ENCODE measurements around the gene IQSEC1.
"Not testable (repeated sequence)": the region's sequence is repeated elsewhere in the genome, so short reads cannot be mapped to it uniquely, and the experiment has no call there.

Gene IQSEC1

GRCh38 chr3:12866836-12867235, 206.4 kb downstream of the IQSEC1 start:
- no peak overlapping the region for H3K4me2 ChIP-seq
- H3K36me3 ChIP-seq: 0 out of 22 replicates have a peak, but pooled peaks cover 0 to 4% (median 0%) of the 10 kb centered on the region in 11 experiments
- no peak for TF ChIP-seq Cebpa-rat (IDR thresholded peaks at IDR 0.05)
- H4K20me1 ChIP-seq: peaks cover 0 to 10% (median 0%) of the 10 kb centered on the region in 11 experiments; a peak in 2 of 22 replicates
- H3K9me3 ChIP-seq (replicated peaks in 1 of 11): peaks cover 20 to 31% (median 25%) of the 10 kb centered on the region in 11 experiments
- no peak overlapping the region for H3K27ac ChIP-seq
- H3K4me3 ChIP-seq: no peak overlapping the region
- no peak overlapping the region for H3K9ac ChIP-seq
- H3K27me3 ChIP-seq: peaks cover 0 to 12% (median 0%) of the 10 kb centered on the region in 11 experiments; a peak in 5 of 22 replicates
- H3K4me1 ChIP-seq: peaks cover 8 to 47% (median 27%) of the 10 kb centered on the region in 10 experiments

GRCh38 chr3:12865271-12865670, 208.0 kb downstream of the IQSEC1 start:
- Histone ChIP-seq H3K36me3 (0 out of 22 replicates have a peak, but pooled peaks cover 0 to 4% (median 0%) of the 10 kb centered on the region in 11 experiments), H3K9me3 (replicated peaks in 1 of 11) (peaks cover 20 to 31% (median 25%) of the 10 kb centered on the region in 11 experiments), H3K27me3 (peaks cover 0 to 12% (median 0%) of the 10 kb centered on the region in 11 experiments; a peak in 4 of 22 replicates), H3K4me1 (peaks cover 8 to 49% (median 32%) of the 10 kb centered on the region in 10 experiments), H3K4me3 (no peak overlapping the region), H3K27ac (no peak overlapping the region), H3K4me2 (no peak overlapping the region), H4K20me1 (peaks cover 0 to 10% (median 0%) of the 10 kb centered on the region in 11 experiments; a peak in 2 of 22 replicates), H3K9ac (no peak overlapping the region)
- no peak for TF ChIP-seq Cebpa-rat (IDR thresholded peaks at IDR 0.05)

DNA sequence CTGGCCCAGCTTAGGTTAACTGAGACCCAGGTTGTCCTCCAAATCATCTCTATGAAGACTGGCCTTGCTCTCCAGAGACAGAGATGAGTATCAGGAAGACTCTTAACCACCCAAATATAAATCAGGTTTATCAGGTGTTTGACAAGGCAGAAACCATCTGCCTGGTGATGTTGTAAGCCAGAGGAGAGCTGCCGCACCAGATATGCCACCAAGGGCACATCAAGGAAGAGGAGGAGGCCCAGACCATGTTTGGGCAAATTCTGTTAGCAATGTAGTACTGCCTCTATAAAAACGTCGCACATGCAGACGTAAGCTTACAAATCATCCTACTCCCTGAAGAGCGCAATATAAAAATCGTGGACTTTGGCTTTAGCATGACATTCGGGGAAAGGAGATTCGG, 210.8 kb downstream of the IQSEC1 start:
- TF ChIP-seq Cebpa-rat (IDR thresholded peaks at IDR 0.05): no peak
- Histone ChIP-seq H3K27me3 (no peaks in the 10 kb centered on the region), H4K20me1 (no peaks in the 10 kb centered on the region), H3K9me3 (replicated peaks in 1 of 11) (peaks cover 20 to 31% (median 25%) of the 10 kb centered on the region in 11 experiments), H3K9ac (no peak overlapping the region), H3K27ac (no peak overlapping the region), H3K4me3 (no peak overlapping the region), H3K4me2 (peak overlapping the region in 7 of 11 experiments; percentile 12 to 57 (median 36); a peak in 12 of 22 replicates), H3K4me1 (peaks cover 0 to 20% (median 12%) of the 10 kb centered on the region in 10 experiments; a peak in 13 of 20 replicates), H3K36me3 (0 out of 22 replicates have a peak, but pooled peaks cover 0 to 4% (median 0%) of the 10 kb centered on the region in 11 experiments)

DNA sequence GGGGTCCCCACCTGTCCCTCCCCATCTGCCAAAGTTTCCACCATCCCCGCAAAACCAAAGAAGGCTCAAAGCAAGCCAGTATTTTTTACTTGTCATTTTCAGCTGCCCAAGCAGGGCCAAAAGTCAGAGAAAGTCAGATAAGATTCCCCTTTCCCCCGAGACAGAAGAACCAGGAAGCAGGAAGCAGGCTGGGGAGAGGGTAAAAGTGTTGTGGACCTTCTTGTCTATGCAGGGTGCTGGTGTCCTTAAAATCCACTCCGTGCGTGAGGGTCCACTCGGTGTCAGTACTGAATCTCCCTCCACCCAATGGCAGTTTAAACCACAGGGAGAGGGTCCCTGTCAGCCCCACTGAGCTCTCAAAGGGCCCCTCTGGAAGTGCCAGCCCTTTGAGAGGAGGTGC, 211.6 kb downstream of the IQSEC1 start:
- H3K27ac ChIP-seq: no peak overlapping the region
- H3K27me3 ChIP-seq: no peaks in the 10 kb centered on the region
- H4K20me1 ChIP-seq: no peaks in the 10 kb centered on the region
- no peak for TF ChIP-seq Cebpa-rat (IDR thresholded peaks at IDR 0.05)
- peaks cover 20 to 31% (median 25%) of the 10 kb centered on the region in 11 experiments for H3K9me3 ChIP-seq (replicated peaks in 1 of 11)
- no peak overlapping the region for H3K4me3 ChIP-seq
- peak overlapping the region in 7 of 11 experiments; percentile 12 to 57 (median 36); a peak in 13 of 22 replicates for H3K4me2 ChIP-seq
- peaks cover 0 to 24% (median 15%) of the 10 kb centered on the region in 10 experiments; a peak in 14 of 20 replicates for H3K4me1 ChIP-seq
- H3K36me3 ChIP-seq: 0 out of 22 replicates have a peak, but pooled peaks cover 0 to 4% (median 0%) of the 10 kb centered on the region in 11 experiments
- H3K9ac ChIP-seq: no peak overlapping the region; a peak in 1 of 22 replicates

GRCh38 chr3:12859840-12860239, 213.4 kb downstream of the IQSEC1 start:
- H3K9me3 ChIP-seq (replicated peaks in 1 of 11): peaks cover 10 to 20% (median 12%) of the 10 kb centered on the region in 11 experiments
- TF ChIP-seq Cebpa-rat (IDR thresholded peaks at IDR 0.05): no peak
- no peaks in the 10 kb centered on the region for H4K20me1 ChIP-seq
- no peak overlapping the region for H3K9ac ChIP-seq
- H3K4me3 ChIP-seq: no peak overlapping the region
- peak overlapping the region in 2 of 11 experiments; percentile 22 to 23; a peak in 1 of 22 replicates for H3K4me2 ChIP-seq
- peaks cover 0 to 42% (median 31%) of the 10 kb centered on the region in 10 experiments; a peak in 17 of 20 replicates for H3K4me1 ChIP-seq
- no peak overlapping the region for H3K27ac ChIP-seq
- no peaks in the 10 kb centered on the region for H3K36me3 ChIP-seq
- no peaks in the 10 kb centered on the region for H3K27me3 ChIP-seq

- H3K36me3 ChIP-seq: no peaks in the 10 kb centered on the region
- peaks cover 18 to 58% (median 47%) of the 10 kb centered on the region in 10 experiments for H3K4me1 ChIP-seq
- TF ChIP-seq Cebpa-rat (IDR thresholded peaks at IDR 0.05): no peak
- H3K9ac ChIP-seq: no peak overlapping the region
- H3K9me3 ChIP-seq (replicated peaks in 1 of 11): no peaks in the 10 kb centered on the region
- H3K4me2 ChIP-seq: peak overlapping the region in 9 of 11 experiments; percentile 12 to 77 (median 51); a peak in 16 of 22 replicates
- H3K27ac ChIP-seq: no peak overlapping the region
- H4K20me1 ChIP-seq: no peaks in the 10 kb centered on the region
- H3K4me3 ChIP-seq: no peak overlapping the region
- H3K27me3 ChIP-seq: no peaks in the 10 kb centered on the region
Measured at GRCh38 chr3:12856626-12857025, 216.6 kb downstream of the IQSEC1 start.

DNA sequence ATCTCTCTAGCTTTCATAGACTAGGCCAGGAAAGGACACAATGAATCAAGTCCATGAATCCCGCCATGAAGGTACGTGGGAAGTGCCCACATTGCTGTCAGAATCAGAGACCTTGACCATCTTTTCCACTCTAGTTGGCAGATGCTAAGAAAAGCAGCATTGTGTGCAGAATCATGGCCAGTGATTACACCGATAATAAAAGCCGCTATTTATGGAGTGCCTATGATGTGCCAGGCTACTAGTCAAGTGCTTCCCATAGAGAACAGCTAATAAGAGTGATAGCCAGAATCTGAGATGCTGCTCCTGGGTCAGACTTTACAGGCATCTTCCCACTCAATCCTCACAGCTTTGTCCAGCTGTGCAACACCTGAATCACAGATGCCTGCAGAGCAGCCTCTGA, 218.7 kb downstream of the IQSEC1 start:
- Histone ChIP-seq H3K4me1 (peaks cover 18 to 51% (median 43%) of the 10 kb centered on the region in 10 experiments), H3K27ac (peak overlapping the region in 7 of 11 experiments; percentile 24 to 49 (median 40); a peak in 8 of 22 replicates), H3K4me3 (no peak overlapping the region), H3K36me3 (no peaks in the 10 kb centered on the region), H3K4me2 (peak overlapping the region; percentile 61 to 87 (median 72); a peak in 21 of 22 replicates), H3K9ac (peak overlapping the region in 2 of 11 experiments; percentile 12 to 29; a peak in 2 of 22 replicates), H3K9me3 (replicated peaks in 1 of 11) (peaks cover 0 to 7% (median 0%) of the 10 kb centered on the region in 11 experiments; a peak in 3 of 22 replicates), H3K27me3 (no peaks in the 10 kb centered on the region), H4K20me1 (no peaks in the 10 kb centered on the region)
- TF ChIP-seq Cebpa-rat (IDR thresholded peaks at IDR 0.05): no peak

- H3K36me3 ChIP-seq; H3K27me3 ChIP-seq; H4K20me1 ChIP-seq; H3K4me3 ChIP-seq; H3K9me3 ChIP-seq (replicated peaks in 1 of 11): not testable (repeated sequence)
- Histone ChIP-seq H3K4me2 (peak overlapping the region; percentile 61 to 87 (median 72)), H3K27ac (peak overlapping the region in 8 of 11 experiments; percentile 1 to 49 (median 39); a peak in 10 of 22 replicates), H3K9ac (peak overlapping the region in 4 of 11 experiments; percentile 19 to 35 (median 29); a peak in 5 of 22 replicates), H3K4me1 (peaks cover 18 to 51% (median 43%) of the 10 kb centered on the region in 10 experiments)
Measured at GRCh38 chr3:12853847-12854246, 219.4 kb downstream of the IQSEC1 start.

GRCh38 chr3:12852201-12852600, 221.0 kb downstream of the IQSEC1 start:
- TF ChIP-seq Cebpa-rat (IDR thresholded peaks at IDR 0.05): no peak
- H3K4me3 ChIP-seq: no peak overlapping the region
- no peaks in the 10 kb centered on the region for H3K36me3 ChIP-seq
- H3K9me3 ChIP-seq (replicated peaks in 1 of 11): peaks cover 0 to 7% (median 0%) of the 10 kb centered on the region in 11 experiments; a peak in 3 of 22 replicates
- H3K4me1 ChIP-seq: peaks cover 18 to 51% (median 43%) of the 10 kb centered on the region in 10 experiments
- no peak overlapping the region for H3K9ac ChIP-seq
- H3K27ac ChIP-seq: no peak overlapping the region; a peak in 1 of 22 replicates
- no peaks in the 10 kb centered on the region for H4K20me1 ChIP-seq
- H3K27me3 ChIP-seq: no peaks in the 10 kb centered on the region
- peak overlapping the region in 1 of 11 experiments; percentile 66; a peak in 2 of 22 replicates for H3K4me2 ChIP-seq

Measured in BLaER1 treated with 17β-estradiol and CSF1 and Interleukin-3, amounts not matched to agents 10 nM and 100 nM (cell line).